ENCODE measurements around the gene LRWD1.
"Not testable (repeated sequence)": the region's sequence is repeated elsewhere in the genome, so short reads cannot be mapped to it uniquely, and the experiment has no call there.

Gene LRWD1

DNA sequence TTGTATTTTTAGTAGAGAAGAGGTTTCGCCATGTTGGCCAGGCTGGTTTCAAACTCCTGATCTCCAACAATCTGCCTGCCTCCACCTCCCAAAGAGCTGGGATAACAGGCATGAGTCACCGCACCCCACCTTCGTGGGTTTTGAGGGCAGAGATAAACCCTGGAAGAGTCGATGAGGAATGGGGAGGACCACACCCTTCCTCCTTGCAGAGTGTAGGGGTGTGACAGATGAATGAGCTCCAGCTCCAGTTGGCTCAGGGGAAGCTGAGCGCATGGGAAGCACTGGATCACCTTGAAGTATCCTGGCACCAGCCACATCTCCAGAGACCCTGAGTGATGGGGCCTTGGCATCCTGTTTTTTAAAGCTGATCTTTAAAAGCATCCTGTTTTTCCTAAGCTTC is 19.5 kb downstream of the LRWD1 start:
- H3K27me3 ChIP-seq (ENCODE audit: low read depth, low read length); H3K27ac ChIP-seq (ENCODE audit: low read length); H3K4me1 ChIP-seq (ENCODE audit: control insufficient read depth in 1 of 2, insufficient read depth in 2 of 2, low read length in 2 of 2); H3K9me3 ChIP-seq (ENCODE audit: control insufficient read depth in 1 of 2, low read length in 2 of 2); H3K36me3 ChIP-seq (ENCODE audit: control insufficient read depth in 1 of 2, insufficient read depth in 2 of 2, low read length in 2 of 2); H3K4me3 ChIP-seq (ENCODE audit: low read depth in 1 of 2, low read length in 2 of 2): not testable (repeated sequence)

DNA sequence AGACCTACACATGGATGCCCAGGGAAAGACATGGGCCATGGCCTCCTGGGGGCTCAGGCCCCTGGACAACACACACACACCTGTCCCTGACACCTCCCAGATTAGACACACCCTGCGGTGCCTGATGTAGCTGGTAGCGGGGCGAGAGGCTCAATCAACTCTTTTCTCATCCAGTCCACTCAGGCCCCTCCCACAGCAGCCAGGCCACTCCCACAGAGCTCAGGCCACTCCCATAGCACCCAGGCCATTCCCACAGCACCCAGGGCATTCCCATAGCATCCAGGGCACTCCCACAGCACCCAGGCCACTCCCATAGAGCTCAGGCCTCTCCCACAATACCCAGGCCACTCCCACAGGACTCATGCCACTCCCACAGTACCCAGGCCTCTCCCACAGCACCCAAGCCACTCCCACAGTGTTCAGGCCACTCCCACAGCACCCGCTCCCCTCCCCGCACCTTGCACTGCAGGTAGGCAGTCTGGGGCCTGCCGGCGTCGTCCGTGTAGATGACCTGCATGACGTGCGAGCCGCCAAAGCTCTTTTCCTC is 25.8 kb downstream of the LRWD1 start:
- not testable (repeated sequence) for H3K4me3 ChIP-seq (ENCODE audit: low read depth in 1 of 2, low read length in 2 of 2); H3K27ac ChIP-seq (ENCODE audit: low read length); H3K27me3 ChIP-seq (ENCODE audit: low read depth, low read length); H3K4me1 ChIP-seq (ENCODE audit: control insufficient read depth in 1 of 2, insufficient read depth in 2 of 2, low read length in 2 of 2); H3K9me3 ChIP-seq (ENCODE audit: control insufficient read depth in 1 of 2, low read length in 2 of 2); H3K36me3 ChIP-seq (ENCODE audit: control insufficient read depth in 1 of 2, insufficient read depth in 2 of 2, low read length in 2 of 2)

DNA sequence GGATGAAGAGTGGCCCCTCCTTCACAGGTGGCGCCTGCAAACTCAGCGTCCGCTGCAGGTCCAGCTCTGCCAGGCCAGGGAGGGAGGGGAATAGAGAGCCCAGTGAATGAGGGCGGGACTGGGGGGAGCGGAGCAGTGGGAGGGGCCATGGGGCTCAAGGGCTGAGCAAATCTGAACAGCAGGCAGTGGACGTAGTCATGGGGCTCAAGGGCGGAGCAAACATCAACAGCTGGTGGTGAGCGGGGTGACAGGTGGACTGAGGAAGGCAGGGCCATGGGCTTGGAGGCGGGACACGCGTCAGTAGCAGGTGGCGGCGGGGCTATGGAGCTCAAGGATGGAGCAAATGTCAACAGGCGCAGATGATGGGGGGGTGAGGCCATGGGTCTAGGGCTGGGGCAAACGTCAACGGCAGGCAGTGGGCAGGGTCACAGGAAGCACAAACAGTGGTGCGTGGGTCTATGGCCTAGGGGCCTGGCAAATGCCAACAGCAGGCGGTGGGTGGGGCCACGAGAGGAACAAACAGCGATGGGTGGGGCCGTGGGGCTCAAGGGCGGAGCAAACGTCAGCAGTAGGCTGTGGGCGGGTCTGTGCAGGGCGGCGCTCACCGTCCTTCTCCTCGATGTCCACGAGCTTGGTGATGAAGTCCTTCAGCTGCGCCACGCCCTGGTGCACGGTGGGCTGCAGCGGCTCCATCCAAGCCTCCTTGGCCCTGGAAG is 28.6 kb downstream of the LRWD1 start:
- not testable (repeated sequence) for H3K27me3 ChIP-seq (ENCODE audit: low read depth, low read length); H3K27ac ChIP-seq (ENCODE audit: low read length); H3K4me1 ChIP-seq (ENCODE audit: control insufficient read depth in 1 of 2, insufficient read depth in 2 of 2, low read length in 2 of 2); H3K4me3 ChIP-seq (ENCODE audit: low read depth in 1 of 2, low read length in 2 of 2); H3K9me3 ChIP-seq (ENCODE audit: control insufficient read depth in 1 of 2, low read length in 2 of 2); H3K36me3 ChIP-seq (ENCODE audit: control insufficient read depth in 1 of 2, insufficient read depth in 2 of 2, low read length in 2 of 2)

DNA sequence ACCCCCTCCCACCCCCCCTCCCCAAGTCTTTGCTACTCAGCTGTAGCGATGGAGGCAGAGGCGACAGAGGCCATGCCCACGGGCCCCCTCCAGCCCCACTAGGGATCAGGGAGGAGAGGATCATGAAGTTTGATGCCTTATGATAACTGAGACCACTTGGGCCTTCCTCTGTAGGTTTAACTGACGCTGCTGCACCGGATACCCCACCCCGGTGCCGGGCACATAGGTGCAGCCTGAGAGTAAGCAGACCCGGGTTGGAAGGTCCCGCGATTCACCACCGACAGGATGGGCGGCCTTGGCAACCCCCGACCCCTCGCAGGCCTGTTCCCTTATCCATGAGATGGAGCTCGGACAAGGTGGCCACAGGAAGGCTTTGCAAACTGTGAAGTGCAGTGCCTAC is 29.2 kb downstream of the LRWD1 start:
- not testable (repeated sequence) for H3K9me3 ChIP-seq (ENCODE audit: control insufficient read depth in 1 of 2, low read length in 2 of 2); H3K27me3 ChIP-seq (ENCODE audit: low read depth, low read length); H3K4me3 ChIP-seq (ENCODE audit: low read depth in 1 of 2, low read length in 2 of 2); H3K27ac ChIP-seq (ENCODE audit: low read length); H3K36me3 ChIP-seq (ENCODE audit: control insufficient read depth in 1 of 2, insufficient read depth in 2 of 2, low read length in 2 of 2); H3K4me1 ChIP-seq (ENCODE audit: control insufficient read depth in 1 of 2, insufficient read depth in 2 of 2, low read length in 2 of 2)

DNA sequence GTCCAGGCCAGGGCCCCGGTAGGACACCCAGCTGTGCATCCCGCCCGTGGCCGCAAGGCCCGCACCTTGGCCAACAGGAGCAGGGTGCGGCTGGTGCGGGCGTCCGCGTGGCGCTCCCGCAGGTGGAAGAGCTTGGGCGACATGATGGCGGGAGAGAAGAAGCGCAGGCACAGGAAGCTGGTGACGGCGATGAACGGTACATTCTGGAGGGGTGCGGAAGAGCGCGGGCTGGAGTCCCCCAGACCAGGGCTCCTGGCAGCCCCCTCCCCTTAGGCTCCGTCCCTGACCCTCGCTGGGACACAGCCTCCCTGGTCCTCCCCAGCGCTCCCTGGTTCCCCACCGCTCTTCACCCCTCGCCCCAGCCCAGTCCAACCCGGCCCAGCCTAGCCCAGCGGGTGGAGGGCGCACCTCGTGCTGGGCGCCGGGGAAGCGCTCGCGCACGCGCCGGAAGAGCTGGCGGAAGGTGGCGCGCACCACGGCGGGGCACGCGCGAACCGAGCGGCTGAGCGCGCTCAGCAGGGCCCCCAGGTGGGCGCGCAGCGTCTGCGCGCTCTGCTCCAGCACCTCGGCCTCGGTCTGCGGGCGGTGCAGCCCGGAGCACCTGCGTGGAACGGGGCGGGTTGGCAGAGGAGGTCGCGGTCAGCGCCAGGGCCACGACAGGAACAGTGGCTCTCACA is 29.8 kb downstream of the LRWD1 start:
- not testable (repeated sequence) for H3K4me1 ChIP-seq (ENCODE audit: control insufficient read depth in 1 of 2, insufficient read depth in 2 of 2, low read length in 2 of 2); H3K27ac ChIP-seq (ENCODE audit: low read length); H3K9me3 ChIP-seq (ENCODE audit: control insufficient read depth in 1 of 2, low read length in 2 of 2); H3K4me3 ChIP-seq (ENCODE audit: low read depth in 1 of 2, low read length in 2 of 2); H3K36me3 ChIP-seq (ENCODE audit: control insufficient read depth in 1 of 2, insufficient read depth in 2 of 2, low read length in 2 of 2); H3K27me3 ChIP-seq (ENCODE audit: low read depth, low read length)

DNA sequence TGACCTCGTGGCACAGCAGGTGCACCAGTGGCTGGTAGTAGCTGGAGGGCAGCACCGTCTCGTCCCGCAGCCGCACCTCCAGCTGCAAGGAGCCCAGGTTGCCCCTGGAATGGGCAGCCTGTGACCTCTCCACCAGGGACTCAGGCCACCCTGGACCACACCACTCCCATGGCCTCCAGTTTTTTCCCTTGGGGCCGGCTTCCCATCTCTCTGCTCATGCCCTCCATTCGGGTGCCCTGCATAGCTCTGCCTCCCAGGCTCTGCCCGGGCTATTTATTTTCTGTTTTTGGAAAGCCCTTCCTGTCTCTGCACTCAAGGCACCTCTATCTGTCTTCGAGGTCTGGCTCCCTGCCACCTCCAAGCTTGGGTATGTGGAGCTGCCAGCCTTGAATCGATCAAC is 32.1 kb downstream of the LRWD1 start:
- H3K27me3 ChIP-seq (ENCODE audit: low read depth, low read length), result not testable (repeated sequence)

DNA sequence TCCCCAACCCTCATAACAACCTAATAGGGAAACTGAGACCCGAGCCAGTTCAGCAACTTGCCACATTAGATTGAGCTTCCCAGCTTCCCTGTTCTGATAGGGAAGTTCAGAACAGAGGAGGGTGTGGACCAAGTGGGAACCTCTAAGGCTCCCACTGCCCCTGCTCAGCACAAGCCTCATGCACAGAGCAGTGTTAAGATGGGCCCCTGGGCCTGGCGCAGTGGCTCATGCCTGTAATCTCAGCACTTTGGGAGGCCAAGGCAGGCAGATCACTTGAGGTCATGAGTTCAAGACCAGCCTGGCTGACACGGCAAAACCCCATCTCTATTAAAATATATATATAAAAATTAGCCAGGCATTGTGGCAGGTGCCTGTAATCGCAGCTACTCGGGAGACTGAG is 32.5 kb downstream of the LRWD1 start:
- not testable (repeated sequence) for H3K4me3 ChIP-seq (ENCODE audit: low read depth in 1 of 2, low read length in 2 of 2); H3K36me3 ChIP-seq (ENCODE audit: control insufficient read depth in 1 of 2, insufficient read depth in 2 of 2, low read length in 2 of 2); H3K4me1 ChIP-seq (ENCODE audit: control insufficient read depth in 1 of 2, insufficient read depth in 2 of 2, low read length in 2 of 2); H3K27me3 ChIP-seq (ENCODE audit: low read depth, low read length); H3K9me3 ChIP-seq (ENCODE audit: control insufficient read depth in 1 of 2, low read length in 2 of 2); H3K27ac ChIP-seq (ENCODE audit: low read length)

More for the DNA sequence above, 32.1 kb downstream of the LRWD1 start:
- not testable (repeated sequence) for H3K9me3 ChIP-seq (ENCODE audit: control insufficient read depth in 1 of 2, low read length in 2 of 2); H3K27ac ChIP-seq (ENCODE audit: low read length); H3K36me3 ChIP-seq (ENCODE audit: control insufficient read depth in 1 of 2, insufficient read depth in 2 of 2, low read length in 2 of 2); H3K4me1 ChIP-seq (ENCODE audit: control insufficient read depth in 1 of 2, insufficient read depth in 2 of 2, low read length in 2 of 2); H3K4me3 ChIP-seq (ENCODE audit: low read depth in 1 of 2, low read length in 2 of 2)

DNA sequence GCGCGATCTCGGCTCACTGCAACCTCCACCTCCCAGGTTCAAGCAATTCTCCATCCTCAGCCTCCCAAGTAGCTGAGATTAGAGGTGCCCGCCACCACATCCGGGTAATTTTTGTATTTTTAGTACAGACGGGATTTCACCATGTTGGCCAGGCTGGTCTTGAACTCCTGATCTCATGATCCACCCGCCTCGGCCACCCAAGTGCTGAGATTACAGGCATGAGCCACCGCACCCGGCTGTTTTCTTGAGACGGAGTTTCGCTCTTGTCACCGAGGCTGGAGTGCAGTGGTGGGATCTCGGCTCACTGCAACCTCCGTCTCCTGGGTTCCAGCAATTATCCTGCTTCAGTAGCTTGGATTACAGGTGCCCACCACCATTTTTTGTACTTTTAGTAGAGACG is 33.5 kb downstream of the LRWD1 start:
- H3K4me3 ChIP-seq (ENCODE audit: low read depth in 1 of 2, low read length in 2 of 2); H3K36me3 ChIP-seq (ENCODE audit: control insufficient read depth in 1 of 2, insufficient read depth in 2 of 2, low read length in 2 of 2); H3K9me3 ChIP-seq (ENCODE audit: control insufficient read depth in 1 of 2, low read length in 2 of 2); H3K27me3 ChIP-seq (ENCODE audit: low read depth, low read length); H3K4me1 ChIP-seq (ENCODE audit: control insufficient read depth in 1 of 2, insufficient read depth in 2 of 2, low read length in 2 of 2); H3K27ac ChIP-seq (ENCODE audit: low read length): not testable (repeated sequence)

DNA sequence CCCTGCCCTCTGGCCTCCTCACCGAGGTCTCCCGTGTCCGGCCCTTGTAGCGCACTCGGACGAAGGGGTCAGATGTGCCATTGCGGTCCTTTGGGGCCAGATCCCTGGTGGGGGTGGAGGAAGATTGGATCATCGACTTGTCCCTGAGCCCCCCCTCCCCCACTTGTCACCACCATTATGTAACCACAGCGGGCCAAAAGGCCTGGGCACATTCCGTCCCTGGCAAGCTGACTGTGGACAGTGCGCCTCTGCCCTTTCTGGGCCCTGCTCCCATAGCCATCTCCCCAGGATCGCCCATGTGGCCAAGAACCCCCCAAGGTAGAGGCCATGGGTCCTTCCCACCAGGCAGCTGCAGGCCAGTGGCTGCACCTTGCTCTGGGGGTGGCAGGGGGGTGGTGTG is 38.4 kb downstream of the LRWD1 start:
- H3K4me3 ChIP-seq (ENCODE audit: low read depth in 1 of 2, low read length in 2 of 2); H3K4me1 ChIP-seq (ENCODE audit: control insufficient read depth in 1 of 2, insufficient read depth in 2 of 2, low read length in 2 of 2); H3K27ac ChIP-seq (ENCODE audit: low read length); H3K27me3 ChIP-seq (ENCODE audit: low read depth, low read length); H3K9me3 ChIP-seq (ENCODE audit: control insufficient read depth in 1 of 2, low read length in 2 of 2); H3K36me3 ChIP-seq (ENCODE audit: control insufficient read depth in 1 of 2, insufficient read depth in 2 of 2, low read length in 2 of 2): not testable (repeated sequence)

DNA sequence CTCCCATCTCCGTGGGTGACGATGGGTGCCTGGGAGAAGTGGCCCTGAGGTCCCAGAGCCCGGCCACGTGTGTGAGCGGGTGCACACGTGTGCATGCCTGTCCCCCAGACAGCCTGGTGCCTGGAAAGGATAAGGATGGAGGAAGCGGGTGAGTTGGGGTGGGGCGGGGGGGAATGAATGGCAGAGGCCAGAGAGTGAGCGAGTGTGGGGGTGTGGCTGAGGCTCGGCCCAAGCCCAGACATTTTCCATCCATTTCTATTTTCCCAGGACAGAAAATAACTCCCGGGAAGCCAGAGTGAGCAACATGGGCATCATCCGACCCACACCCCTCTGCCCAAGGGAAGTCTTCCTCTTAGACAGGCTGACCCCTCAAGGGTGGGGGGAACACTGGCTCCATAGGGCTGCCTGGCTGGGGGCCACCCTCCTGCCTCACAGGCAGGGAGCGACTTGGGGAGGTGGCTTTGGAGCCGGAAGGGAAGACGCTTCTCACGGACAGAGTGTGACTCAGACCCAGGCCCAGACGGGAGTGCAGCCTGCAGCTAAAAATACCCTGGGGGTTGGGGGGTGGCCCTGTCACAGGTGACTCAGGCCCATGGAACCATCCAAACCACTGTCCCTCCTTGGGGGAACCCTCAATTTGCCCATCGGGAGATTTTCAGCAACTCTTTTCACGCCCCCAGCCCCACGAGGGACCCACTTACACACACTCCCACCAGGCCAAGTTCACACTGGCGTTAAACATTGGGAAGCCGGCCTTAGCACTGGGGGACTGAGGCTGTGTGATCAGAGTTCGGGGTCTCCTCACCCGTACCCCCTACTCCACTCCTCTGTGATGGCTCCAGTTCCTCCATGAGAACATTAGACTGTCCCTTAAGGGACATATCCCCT is 40.8 kb downstream of the LRWD1 start:
- not testable (repeated sequence) for H3K27ac ChIP-seq (ENCODE audit: low read length); H3K36me3 ChIP-seq (ENCODE audit: control insufficient read depth in 1 of 2, insufficient read depth in 2 of 2, low read length in 2 of 2); H3K9me3 ChIP-seq (ENCODE audit: control insufficient read depth in 1 of 2, low read length in 2 of 2); H3K4me3 ChIP-seq (ENCODE audit: low read depth in 1 of 2, low read length in 2 of 2); H3K27me3 ChIP-seq (ENCODE audit: low read depth, low read length); H3K4me1 ChIP-seq (ENCODE audit: control insufficient read depth in 1 of 2, insufficient read depth in 2 of 2, low read length in 2 of 2)

DNA sequence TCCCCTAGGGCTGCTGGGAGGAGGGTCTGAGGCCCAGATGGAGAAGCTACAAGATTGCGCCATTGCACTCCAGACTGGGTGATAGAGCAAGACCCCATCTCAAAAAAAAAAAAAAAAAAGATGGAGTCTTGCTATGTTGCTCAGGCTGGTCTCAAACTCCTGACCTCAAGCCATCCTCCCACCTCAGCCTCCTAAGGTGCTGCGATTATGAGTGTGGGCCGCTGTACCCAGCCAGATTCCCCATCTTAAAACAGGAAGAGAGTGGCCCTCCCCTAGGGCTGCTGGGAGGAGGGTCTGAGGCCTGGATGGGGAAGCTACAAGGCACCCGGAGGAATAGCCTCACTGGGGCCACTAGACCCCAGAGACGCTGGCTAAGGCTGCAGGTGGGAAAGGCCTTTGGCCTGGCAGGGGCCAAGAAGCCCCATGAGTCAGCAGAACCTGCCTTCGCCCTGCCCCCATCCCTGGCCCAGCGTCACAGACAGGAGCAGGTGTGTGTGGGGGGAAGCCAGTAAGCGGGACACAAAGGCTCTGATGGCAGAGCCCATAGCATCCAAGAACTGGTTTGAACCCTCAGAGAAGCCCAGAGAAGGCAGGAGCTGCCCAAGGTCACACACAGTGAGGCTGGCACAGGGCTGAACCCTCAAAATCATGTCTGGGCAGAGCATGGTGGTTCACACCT is 42.8 kb downstream of the LRWD1 start:
- not testable (repeated sequence) for H3K9me3 ChIP-seq (ENCODE audit: control insufficient read depth in 1 of 2, low read length in 2 of 2); H3K36me3 ChIP-seq (ENCODE audit: control insufficient read depth in 1 of 2, insufficient read depth in 2 of 2, low read length in 2 of 2); H3K4me3 ChIP-seq (ENCODE audit: low read depth in 1 of 2, low read length in 2 of 2); H3K27me3 ChIP-seq (ENCODE audit: low read depth, low read length); H3K4me1 ChIP-seq (ENCODE audit: control insufficient read depth in 1 of 2, insufficient read depth in 2 of 2, low read length in 2 of 2); H3K27ac ChIP-seq (ENCODE audit: low read length)

All from muscle layer of duodenum (tissue), 2 donors.